HCT116 (cell line): ENCODE measurements around the gene RPL35A. TPM values are rescaled to one million over a fixed set of nuclear protein-coding genes. Genes with fewer than 3 reads are reported as not detected.
"Not testable (repeated sequence)": the region's sequence is repeated elsewhere in the genome, so short reads cannot be mapped to it uniquely, and the experiment has no call there.

Source experiments
- ATAC-seq: fragments of 200-7000 bp; cut with Tn5 transposase; 2 replicates; pipeline ENCODE4 v1.9.1; 2020; ENCODE audit warnings: mild to moderate bottlenecking, moderate library complexity
- BruUV-seq: library from RNA; stranded (reverse); fragments of 400-500 nt; replicated peaks from 2 replicates; lab custom pipeline; 2021; lab: Mats Ljungman, UMichigan
- CTCF ChIA-PET: fragments of 300-600 bp; sonication (Branson Sonifier 250); formaldehyde crosslinking; loops from one replicate; lab custom pipeline; 2021; ENCODE audit warnings: antibody characterized with exemption; lab: Charles Lee
- POLR2A ChIA-PET: fragments of 300-600, 350-600 bp; sonication (Branson Sonifier 250); formaldehyde crosslinking; loops from one replicate; lab custom pipeline; 2021; ENCODE audit warnings: antibody characterized with exemption; lab: Charles Lee
- RAD21 ChIA-PET, 2 experiments: fragments of 300-600 bp; sonication (Branson Sonifier 250); formaldehyde crosslinking; loops; one replicate each; lab custom pipeline; 2023; ENCODE audit warnings: low total read pairs in 2 of 2; ENCODE audit not compliant: uncharacterized antibody in 2 of 2, unreplicated experiment in 2 of 2, low non-redundant PET in 1 of 2; lab: Charles Lee
- DNase-seq: peaks from one replicate; pipeline ENCODE4 v3.0.0-alpha.2; 2010; ENCODE audit warnings: low read depth, low spot score
- H2AFZ ChIP-seq: fragments of 200-600 bp; shearing (Covaris generic), sonication (generic); 2 replicates; pipeline ENCODE4 v1.6.1; 2017; ENCODE audit warnings: low read depth, mixed run types, mixed read lengths, antibody characterized with exemption, low read length; ENCODE audit not compliant: poor library complexity, severe bottlenecking
- H3K27ac ChIP-seq: 2 replicates; pipeline ENCODE4 v1.5.1; 2012; ENCODE audit warnings: low read depth, low read length
- H3K27me3 ChIP-seq: fragments of 200-600 bp; sonication (generic); 2 replicates; pipeline ENCODE4 v1.6.1; 2016; ENCODE audit warnings: mixed run types, low read length, mixed read lengths; ENCODE audit not compliant: insufficient read depth
- H3K36me3 ChIP-seq, 2 experiments: fragments of 200-500 bp in 1 of 2; fragments of 200-600 bp in 1 of 2; sonication (Bioruptor generic) in 1 of 2; sonication (generic) in 1 of 2; 2 replicates each; pipeline versions ENCODE4 v1.5.1 to v1.6.1; 2014 to 2016; ENCODE audit warnings: low read length in 2 of 2, inconsistent platforms in 1 of 2, mixed read lengths in 1 of 2, mixed run types in 1 of 2; ENCODE audit not compliant: insufficient read depth in 2 of 2, control insufficient read depth in 1 of 2
- H3K4me1 ChIP-seq, 2 experiments: fragments of 200-600 bp in 1 of 2; sonication (generic) in 1 of 2; 2 replicates each; pipeline versions ENCODE4 v1.5.1 to v1.6.1; 2012 to 2017; ENCODE audit warnings: low read length in 2 of 2, inconsistent platforms in 1 of 2, mild to moderate bottlenecking in 1 of 2, mixed read lengths in 1 of 2, mixed run types in 1 of 2, moderate library complexity in 1 of 2; ENCODE audit not compliant: insufficient read depth in 2 of 2, control insufficient read depth in 1 of 2
- H3K4me2 ChIP-seq: fragments of 200-600 bp; sonication (generic); 2 replicates; pipeline ENCODE4 v1.6.1; 2017; ENCODE audit warnings: mixed run types, low read length, mixed read lengths
- H3K4me3 ChIP-seq, 2 experiments: fragments of 200-600 bp in 1 of 2; sonication (generic) in 1 of 2; replicated peaks in 1 of 2; 2 replicates each; pipeline ENCODE4 v1.5.1; 2011 to 2016; ENCODE audit warnings: low read length in 2 of 2, control low read depth in 1 of 2, low read depth in 1 of 2, mild to moderate bottlenecking in 1 of 2, mixed read lengths in 1 of 2, mixed run types in 1 of 2
- H3K79me2 ChIP-seq: fragments of 200-600 bp; sonication (generic); 2 replicates; pipeline ENCODE4 v1.6.1; 2017; ENCODE audit warnings: mild to moderate bottlenecking, mixed run types, low read length, moderate library complexity, mixed read lengths; ENCODE audit not compliant: insufficient read depth
- H3K9ac ChIP-seq: fragments of 200-600 bp; sonication (generic); 2 replicates; pipeline ENCODE4 v1.6.1; 2016; ENCODE audit warnings: low read length, mixed read lengths
- H3K9me2 ChIP-seq: fragments of 200-600 bp; sonication (generic), shearing (Covaris generic); 2 replicates; pipeline ENCODE4 v1.6.1; 2017; ENCODE audit warnings: mixed run types, mild to moderate bottlenecking, moderate library complexity; ENCODE audit not compliant: insufficient read depth
- H3K9me3 ChIP-seq, 2 experiments: fragments of 200-500 bp in 1 of 2; fragments of 200-600 bp in 1 of 2; sonication (Bioruptor generic) in 1 of 2; sonication (generic) in 1 of 2; 2 replicates each; pipeline ENCODE4 v1.6.1; 2014 to 2017; ENCODE audit warnings: low read length in 2 of 2, mixed read lengths in 2 of 2, inconsistent platforms in 1 of 2, low read depth in 1 of 2, mild to moderate bottlenecking in 1 of 2, mixed run types in 1 of 2, moderate library complexity in 1 of 2; ENCODE audit not compliant: control insufficient read depth in 1 of 2, insufficient read depth in 1 of 2
- H4K20me1 ChIP-seq: fragments of 200-600 bp; sonication (generic), shearing (Covaris generic); 2 replicates; pipeline ENCODE4 v1.6.1; 2017; ENCODE audit warnings: mixed run types, mild to moderate bottlenecking, moderate library complexity; ENCODE audit not compliant: insufficient read depth
- CTCF ChIP-seq, 3 experiments: fragments of 200-600 bp in 1 of 3; sonication (generic) in 1 of 3; IDR thresholded peaks in 2 of 3; conservative IDR thresholded peaks in 1 of 3; 2 replicates each; pipeline ENCODE4 v1.5.1; 2012 to 2017; ENCODE audit warnings: low read depth in 2 of 3, low read length in 2 of 3, antibody characterized with exemption in 1 of 3, borderline replicate concordance in 1 of 3, control low read depth in 1 of 3, mild to moderate bottlenecking in 1 of 3, mixed read lengths in 1 of 3, mixed run types in 1 of 3, moderate library complexity in 1 of 3; ENCODE audit not compliant: insufficient read depth in 1 of 3
- ELF1 ChIP-seq: IDR thresholded peaks from 2 replicates; pipeline ENCODE4 v1.6.1; 2012; ENCODE audit warnings: low read depth, borderline replicate concordance
- EZH2phosphoT487 ChIP-seq: fragments of 200-600 bp; IDR thresholded peaks from 2 replicates; pipeline ENCODE4 v1.6.1; 2018; ENCODE audit warnings: antibody characterized with exemption, borderline replicate concordance
- REST ChIP-seq: IDR thresholded peaks from 2 replicates; pipeline ENCODE4 v1.6.1; 2012; ENCODE audit warnings: low read depth
- SIN3A ChIP-seq: IDR thresholded peaks from 2 replicates; pipeline ENCODE4 v1.6.1; 2012; ENCODE audit warnings: low read depth
- SP1 ChIP-seq: IDR thresholded peaks from 2 replicates; pipeline ENCODE4 v1.6.1; 2012; ENCODE audit warnings: low read depth
- SRF ChIP-seq: IDR thresholded peaks from 2 replicates; pipeline ENCODE4 v1.6.1; 2012; ENCODE audit warnings: low read depth
- TCF7L2 ChIP-seq: IDR thresholded peaks from 2 replicates; pipeline ENCODE4 v1.7.0; 2011; ENCODE audit warnings: borderline replicate concordance, inconsistent platforms; ENCODE audit not compliant: insufficient read depth, insufficient read length; ENCODE audit errors: extremely low read depth
- ZFX ChIP-seq: fragments of 450-650 bp; IDR thresholded peaks from 2 replicates; pipeline ENCODE4 v1.6.1; 2017
- intact Hi-C: fragments of 100-400 bp; cut with micrococcal nuclease; formaldehyde crosslinking; loops from 2 replicates; pipeline ENCODE4 v1.10.0; 2022
- total RNA-seq: library from RNA; stranded (reverse); gene quantifications from one replicate; pipeline ENCODE4 v1.2.1, GENCODE V29; 2021; ENCODE audit not compliant: unreplicated experiment

RPL35A gene
- total RNA-seq, 1 experiment from 2014 or later = 1,465 TPM

GRCh38 chr3:197958346-197958745, 8.4 kb downstream of the RPL35A start:
- intact Hi-C loops = no loop called here
- Histone ChIP-seq H2AFZ (no peak overlapping the region), H3K4me1 (peaks cover 13 to 31% of the 10 kb centered on the region in 2 experiments), H3K79me2 (peaks cover 24% of the 10 kb centered on the region), H4K20me1 (peaks cover 26% of the 10 kb centered on the region; the same call in 1 of the 2 replicates), H3K9me2 (no peaks in the 10 kb centered on the region), H3K9ac (no peak overlapping the region), H3K4me3 (no peak overlapping the region), H3K36me3 (peaks cover 28 to 30% of the 10 kb centered on the region in 2 experiments; a peak in 3 of 4 replicates), H3K4me2 (no peak overlapping the region), H3K9me3 (no peaks in the 10 kb centered on the region), H3K27ac (no peak overlapping the region), H3K27me3 (no peaks in the 10 kb centered on the region)
- ChIA-PET RAD21 (no interaction called here), CTCF (no interaction called here), POLR2A (no interaction called here)
- BruUV-seq = no TSS peak
- no peak for ATAC-seq
- no peak for DNase-seq
- no peak for TF ChIP-seq CTCF (IDR thresholded peaks at IDR 0.05 in 2 of 3, conservative IDR thresholded peaks at IDR 0.05 in 1 of 3; ENCODE audit: borderline replicate concordance in 1 of 3, insufficient read depth in 1 of 3, low read depth in 2 of 3, low read length in 2 of 3)
- no peak for TF ChIP-seq REST
- TF ChIP-seq SIN3A = no peak
- no peak for TF ChIP-seq ELF1
- TF ChIP-seq ZFX = no peak
- no peak for TF ChIP-seq SRF
- no peak for TF ChIP-seq TCF7L2
- TF ChIP-seq SP1 = no peak
- TF ChIP-seq EZH2phosphoT487 = no peak

- peak overlapping the region; percentile 94 for H3K4me2 ChIP-seq
- BruUV-seq, H3K9me2 ChIP-seq, H2AFZ ChIP-seq, H3K9me3 ChIP-seq, CTCF ChIA-PET, intact Hi-C loops, RAD21 ChIA-PET, H3K9ac ChIP-seq, H3K27me3 ChIP-seq, H3K27ac ChIP-seq, ATAC-seq, POLR2A ChIA-PET, DNase-seq: not testable (repeated sequence)
- H3K4me3 ChIP-seq = peak overlapping the region; percentile 78 to 83; a peak in 2 of 4 replicates
- peaks cover 19% of the 10 kb centered on the region for H3K79me2 ChIP-seq
- H3K36me3 ChIP-seq = peaks cover 23 to 25% of the 10 kb centered on the region in 2 experiments; a peak in 3 of 4 replicates
- H4K20me1 ChIP-seq = peaks cover 21% of the 10 kb centered on the region; the same call in 1 of the 2 replicates
- peaks cover 13 to 31% of the 10 kb centered on the region in 2 experiments for H3K4me1 ChIP-seq
Measured at GRCh38 chr3:197958848-197959247, 8.9 kb downstream of the RPL35A start.
